GM19239 (cell line): ENCODE measurements around the gene RPS6KA2.
A peak's percentile ranks its signal among the peaks of the same experiment; 100 is the strongest.
"Not testable (repeated sequence)": the region's sequence is repeated elsewhere in the genome, so short reads cannot be mapped to it uniquely, and the experiment has no call there.

Experiments
- DNase-seq: peaks from one replicate; pipeline ENCODE4 v3.0.0; 2011; ENCODE audit warnings: low spot score; ENCODE audit not compliant: insufficient read length
- FAIRE-seq: peaks from 2 replicates; lab custom pipeline; 2011; peaks lifted over from hg19 to GRCh38; lab: Jason Lieb, UNC

Gene RPS6KA2

DNA sequence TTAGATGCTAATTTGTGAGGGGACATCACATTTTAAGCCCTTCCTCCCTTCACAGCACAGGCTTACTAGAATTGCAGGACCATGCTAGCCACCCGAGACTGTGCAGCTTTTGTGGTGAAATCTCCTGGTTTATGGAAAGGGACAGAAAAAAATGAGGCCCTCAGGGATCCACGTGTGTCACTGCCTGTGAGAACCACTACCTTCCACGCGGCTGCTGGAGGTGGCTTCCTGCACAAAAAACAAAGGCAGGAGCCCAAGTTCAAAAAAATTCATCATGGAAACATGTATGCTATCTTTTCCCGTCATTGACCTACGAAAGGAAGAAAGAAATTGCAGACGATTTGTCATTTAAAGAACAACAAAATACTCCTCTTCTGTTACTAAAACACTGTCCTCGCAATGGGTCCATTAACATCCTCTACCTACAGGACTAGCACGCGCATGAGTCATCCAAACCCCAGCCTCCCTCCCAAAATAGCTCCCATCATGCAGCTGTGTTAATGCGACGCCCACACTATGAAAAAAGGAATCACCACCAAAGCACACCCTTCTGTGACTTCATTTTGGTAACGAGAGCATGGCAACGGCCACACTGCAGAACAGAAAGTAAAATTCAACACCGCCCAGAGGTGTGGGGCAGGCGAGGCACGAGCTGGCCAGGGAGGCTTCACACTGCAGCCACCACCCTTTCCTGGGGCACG is 86.3 kb downstream of the RPS6KA2 start:
- peak; percentile 80 for DNase-seq
- peak; percentile 81 for FAIRE-seq

- DNase-seq = no peak
- no peak for FAIRE-seq
These were observed 87.5 kb downstream of the RPS6KA2 start for GRCh38 chr6:166539543-166539942.

DNA sequence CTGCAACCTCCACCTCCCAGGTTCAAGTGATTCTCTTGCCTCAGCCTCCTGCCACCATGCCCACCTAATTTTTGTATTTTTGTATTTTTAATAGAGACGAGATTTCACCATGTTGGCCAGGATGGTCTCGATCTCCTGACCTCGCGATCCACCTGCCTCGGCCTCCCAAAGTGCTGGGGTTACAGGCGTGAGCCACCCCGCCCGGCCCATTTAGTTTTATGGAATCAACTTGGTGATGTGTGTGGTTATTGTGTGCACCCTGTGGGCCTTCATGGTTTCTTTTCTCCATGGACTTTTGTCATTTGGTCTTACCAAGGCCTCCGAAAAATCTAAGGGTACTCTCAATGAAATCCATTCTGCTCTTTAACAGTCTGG is 88.1 kb downstream of the RPS6KA2 start:
- FAIRE-seq = not testable (repeated sequence)

DNA sequence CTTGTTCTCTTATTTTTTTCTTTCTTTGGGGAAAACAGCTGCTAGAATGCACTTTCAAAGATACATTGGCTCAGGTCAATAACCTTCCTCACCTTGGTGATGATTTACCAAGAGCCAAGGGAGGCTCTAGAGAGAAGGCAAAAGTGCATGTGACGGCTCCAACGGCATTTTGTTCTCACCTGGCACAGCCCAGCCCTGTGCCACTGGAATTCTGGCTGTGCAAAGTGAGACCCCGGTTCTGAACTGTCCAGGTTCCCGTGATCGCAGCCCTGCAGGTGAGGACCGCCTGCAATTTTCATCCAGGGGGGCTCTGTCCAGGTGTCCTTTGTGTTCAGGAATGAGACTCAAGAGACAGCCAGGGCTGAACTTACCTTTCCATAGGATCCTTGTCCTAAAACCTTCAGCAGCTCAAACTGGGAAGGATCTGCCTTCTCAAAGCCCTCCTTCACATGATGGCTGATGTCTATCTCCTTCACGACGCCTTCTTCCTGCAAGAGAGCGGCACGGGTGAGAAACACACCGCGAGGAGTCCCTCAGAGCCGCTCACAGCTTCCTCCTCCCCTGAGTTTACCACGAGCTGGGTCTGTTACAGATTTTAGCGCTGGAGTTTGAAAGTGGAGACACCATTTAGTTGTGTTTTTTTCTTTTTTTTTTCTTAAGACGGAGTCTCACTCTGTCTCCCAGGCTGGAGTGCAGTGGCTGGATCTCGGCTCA is 88.6 kb downstream of the RPS6KA2 start:
- no peak for FAIRE-seq
- DNase-seq = no peak

More for the DNA sequence above, 88.1 kb downstream of the RPS6KA2 start:
- DNase-seq = not testable (repeated sequence)

GRCh38 chr6:166534658-166535406 is 92.2 kb downstream of the RPS6KA2 start:
- no peak for FAIRE-seq

GRCh38 chr6:166533205-166533824 is 93.7 kb downstream of the RPS6KA2 start:
- no peak for FAIRE-seq

More at GRCh38 chr6:166534658-166535406, 92.2 kb downstream of the RPS6KA2 start:
- no peak for DNase-seq

GRCh38 chr6:166532302-166532701 is 94.7 kb downstream of the RPS6KA2 start:
- FAIRE-seq (no peak), DNase-seq (no peak)

More at GRCh38 chr6:166533205-166533824, 93.7 kb downstream of the RPS6KA2 start:
- no peak for DNase-seq

DNA sequence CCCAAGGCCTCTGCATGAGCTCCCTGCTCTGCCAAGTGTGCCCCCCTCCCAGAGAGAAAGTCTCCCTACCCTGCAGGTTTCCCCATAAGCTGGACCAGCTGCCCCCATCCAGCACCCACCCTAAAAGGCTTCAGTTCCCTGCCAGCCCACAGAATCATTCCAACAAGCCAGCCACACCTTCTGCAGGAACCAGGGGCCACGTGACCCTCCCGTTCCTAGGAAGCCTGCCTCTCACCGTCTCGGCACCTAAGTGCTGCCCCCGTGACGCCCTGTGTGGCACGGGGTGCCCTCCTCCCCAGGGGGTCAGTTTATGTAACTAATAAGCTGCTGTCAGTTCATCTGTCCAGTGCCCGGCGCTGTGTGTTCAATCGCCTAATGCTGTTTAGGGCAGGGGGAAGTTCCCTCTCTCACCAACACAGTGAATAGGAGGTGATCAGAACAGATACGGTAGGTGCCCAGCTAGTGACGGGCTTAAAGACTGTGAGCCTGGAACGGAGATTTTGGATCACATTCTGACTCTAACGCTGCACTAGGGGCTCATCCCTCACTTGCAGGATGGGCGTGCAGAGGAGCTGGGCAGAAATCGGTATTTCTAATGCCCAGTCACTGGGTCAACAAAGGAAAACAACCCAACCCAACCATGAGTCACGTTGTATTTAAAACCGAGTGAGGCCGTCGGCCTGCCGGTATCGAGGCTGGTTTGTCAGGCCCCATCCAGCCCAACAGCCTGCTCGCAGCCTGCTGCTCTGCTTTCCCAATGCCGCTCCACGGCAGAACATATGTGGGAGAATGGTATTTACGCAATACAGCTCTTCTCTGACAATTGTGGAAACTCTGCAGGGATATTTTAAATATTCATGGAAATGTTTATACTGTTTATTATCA is 96.6 kb downstream of the RPS6KA2 start:
- FAIRE-seq = no peak
- DNase-seq = no peak

GRCh38 chr6:166529586-166529985 is 97.5 kb downstream of the RPS6KA2 start:
- FAIRE-seq (no peak), DNase-seq (no peak)

DNA sequence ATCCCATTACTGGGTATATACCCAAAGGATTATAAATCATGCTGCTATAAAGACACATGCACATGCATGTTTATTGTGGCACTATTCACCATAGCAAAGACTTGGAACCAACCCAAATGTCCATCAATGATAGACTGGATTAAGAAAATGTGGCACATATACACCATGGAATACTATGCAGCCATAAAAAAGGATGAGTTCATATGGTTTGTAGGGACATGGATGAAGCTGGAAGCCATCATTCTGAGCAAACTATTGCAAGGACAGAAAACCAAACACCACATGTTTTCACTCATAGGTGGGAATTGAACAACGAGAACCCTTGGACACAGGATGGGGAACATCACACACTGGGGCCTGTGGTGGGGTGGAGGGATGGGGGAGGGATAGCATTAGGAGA is 98.0 kb downstream of the RPS6KA2 start:
- not testable (repeated sequence) for DNase-seq, FAIRE-seq

- DNase-seq (no peak), FAIRE-seq (no peak)
These were observed 99.2 kb downstream of the RPS6KA2 start for GRCh38 chr6:166527849-166528248.

GRCh38 chr6:166526937-166527336 is 100.1 kb downstream of the RPS6KA2 start:
- no peak for FAIRE-seq
- DNase-seq = no peak

GRCh38 chr6:166525567-166525966 is 101.5 kb downstream of the RPS6KA2 start:
- DNase-seq (no peak), FAIRE-seq (no peak)

DNA sequence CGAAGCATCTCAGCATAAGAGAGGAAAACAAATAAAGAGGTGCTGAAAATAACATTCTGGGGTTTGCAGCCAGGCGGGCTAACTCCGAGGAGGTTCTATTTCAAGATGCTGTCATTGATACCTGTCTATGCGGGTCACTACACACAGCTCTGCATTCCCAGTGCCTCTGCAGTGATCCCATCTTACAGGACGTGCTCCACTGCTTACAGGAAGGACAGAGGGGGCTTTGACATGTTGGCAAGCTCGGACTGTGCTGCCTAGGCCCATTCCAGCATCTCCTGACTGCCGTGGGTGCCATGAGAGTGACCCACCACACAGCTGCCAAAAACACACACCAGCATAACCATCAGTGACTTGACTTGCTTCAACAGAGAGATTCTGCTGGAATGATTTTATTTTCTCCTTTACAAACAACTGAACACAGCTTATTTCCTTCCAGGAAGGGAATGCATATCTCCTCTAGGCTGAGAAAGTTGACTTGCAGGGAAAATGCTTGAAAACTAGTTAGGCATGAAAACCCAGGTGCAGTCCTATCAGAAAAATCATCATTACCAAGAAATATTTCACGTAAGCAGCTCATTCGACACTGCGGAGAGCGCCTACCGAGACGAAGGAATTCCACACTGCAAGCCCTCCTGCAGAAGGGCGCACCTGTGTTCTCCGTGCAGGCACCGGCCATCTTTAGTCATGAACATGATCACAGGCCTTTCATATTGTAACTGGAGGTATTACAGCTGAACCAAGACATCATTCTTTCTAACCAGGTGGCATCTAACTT is 103.1 kb downstream of the RPS6KA2 start:
- DNase-seq (no peak), FAIRE-seq (no peak)

- DNase-seq (no peak), FAIRE-seq (no peak)
These were observed 105.9 kb downstream of the RPS6KA2 start for GRCh38 chr6:166520905-166521834.

- FAIRE-seq = no peak
- no peak for DNase-seq
These were observed 110.7 kb downstream of the RPS6KA2 start for GRCh38 chr6:166516251-166516884.

GRCh38 chr6:166515072-166515810 is 111.8 kb downstream of the RPS6KA2 start:
- no peak for FAIRE-seq
- no peak for DNase-seq
